Activated CD4-positive, alpha-beta T cell treated with anti-CD3 and anti-CD28 coated beads for 1 hour (primary cell): Measurements from ENCODE around the gene CCDC90B.

Experiments
- DNase-seq: peaks from one replicate; pipeline ENCODE4 v3.0.0-alpha.2; 2020

The CCDC90B gene

DNA sequence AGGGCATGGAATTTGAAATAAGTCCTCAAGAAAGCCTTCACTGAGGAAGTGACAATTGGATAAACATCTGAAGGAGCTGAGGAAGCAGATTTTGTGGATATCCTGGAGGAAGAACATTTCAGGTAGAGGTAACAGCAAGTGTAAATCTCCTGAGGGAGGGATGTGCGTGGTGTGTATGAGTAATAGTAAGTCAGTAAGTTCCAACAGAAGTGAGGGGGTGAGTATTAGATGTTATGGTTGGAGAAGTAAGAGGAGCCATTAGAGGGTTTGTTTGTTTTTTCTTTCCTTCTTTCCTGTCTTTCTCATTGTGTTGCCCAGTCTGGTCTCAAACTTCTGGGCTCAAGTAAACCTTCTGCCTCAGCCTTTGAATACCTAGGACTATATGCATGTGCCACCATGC is 63.7 kb downstream of the CCDC90B start:
- DNase-seq: no peak

DNA sequence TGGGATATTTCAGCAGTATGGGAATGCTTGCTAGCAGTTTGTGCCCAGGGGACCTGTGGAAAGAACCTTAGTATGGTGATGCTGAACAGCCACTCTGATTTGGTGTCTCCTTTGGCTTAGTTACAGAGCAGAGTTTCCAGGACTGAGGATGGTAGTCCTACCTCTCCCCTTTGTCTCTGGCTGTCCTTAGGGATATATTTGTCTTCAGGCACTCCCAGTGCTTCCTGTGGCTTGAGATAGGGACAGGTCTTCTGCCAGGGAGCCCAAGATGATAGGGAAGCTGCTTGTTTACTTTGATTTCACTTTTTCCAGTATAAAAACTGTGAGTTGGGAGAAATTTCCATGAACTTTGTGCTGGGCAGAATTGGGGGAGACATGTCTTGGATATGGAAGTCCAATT is 64.5 kb downstream of the CCDC90B start:
- DNase-seq: no peak

DNA sequence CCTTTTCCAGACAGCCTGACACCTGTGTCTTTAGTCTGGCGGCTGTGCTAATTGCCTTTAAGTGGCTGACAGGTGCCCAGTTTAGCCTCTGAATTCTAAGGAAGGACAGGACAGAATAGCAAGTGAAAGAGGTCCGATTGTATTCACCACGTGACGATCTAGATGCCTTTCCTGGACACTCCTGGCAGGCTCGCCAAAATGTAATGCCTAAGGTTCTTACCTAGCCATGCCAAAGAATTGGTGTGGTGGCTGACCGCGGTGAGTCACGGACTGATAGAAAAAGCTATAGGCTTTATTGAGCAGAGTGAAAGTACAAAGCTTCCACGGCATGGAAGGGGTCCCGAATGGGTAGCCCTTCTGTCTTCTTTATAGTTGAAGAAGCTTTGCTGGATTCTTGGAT is 65.9 kb downstream of the CCDC90B start:
- no peak for DNase-seq

DNA sequence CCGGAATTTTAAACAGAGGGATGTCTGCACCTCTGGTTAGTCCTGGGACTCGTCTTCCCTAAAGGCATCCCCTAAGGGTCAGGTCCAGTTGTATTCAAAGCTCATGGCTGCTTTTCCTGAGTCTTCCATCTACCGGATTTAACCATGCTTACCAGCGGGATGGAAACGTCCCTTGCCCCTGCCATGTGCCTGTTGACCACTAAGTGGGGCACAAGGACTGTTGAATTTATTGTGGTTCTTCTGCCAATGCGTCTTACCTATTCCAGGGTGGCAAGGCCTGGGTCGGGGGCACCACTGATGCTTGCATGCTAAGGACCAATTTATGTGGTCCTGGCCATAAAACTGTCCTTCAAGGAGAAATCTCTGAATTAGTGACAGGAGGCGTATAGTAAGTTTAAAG is 67.1 kb downstream of the CCDC90B start:
- no peak for DNase-seq
